Measurements from ENCODE around the gene IRAK2. TPM values are rescaled to one million over a fixed set of nuclear protein-coding genes. Genes with fewer than 3 reads are reported as not detected.

The IRAK2 gene
- total and polyA plus RNA-seq, 12 donors: 2.1 to 8.7 (median 4.9) TPM

GRCh38 chr3:10285272-10286132 is 120.8 kb downstream of the IRAK2 start:
- H3K4me1 ChIP-seq (replicated peaks in 1 of 2): no peaks in the 10 kb centered on the region
- no peaks in the 10 kb centered on the region for H3K9me3 ChIP-seq (replicated peaks in 1 of 3)
- DNase-seq: peak in 2 of 7 donors; percentile 5 to 39
- H3K4me3 ChIP-seq: no peak overlapping the region
- peaks cover 0 to 44% of the 10 kb centered on the region in 2 donors for H3K36me3 ChIP-seq (replicated peaks in 1 of 2)
- intact Hi-C loops (cut with DNase I): no loop called here
- WGBS, 4 donors: 87 to 91% (median 89%) methylated on average over 11 to 12 of the region's 12 CpGs
- no peak overlapping the region for H3K27ac ChIP-seq
- TF ChIP-seq POLR2A (IDR thresholded peaks at IDR 0.05): no peak
- no peak for TF ChIP-seq CTCF (IDR thresholded peaks at IDR 0.05)
- no peaks in the 10 kb centered on the region for H3K27me3 ChIP-seq

DNA sequence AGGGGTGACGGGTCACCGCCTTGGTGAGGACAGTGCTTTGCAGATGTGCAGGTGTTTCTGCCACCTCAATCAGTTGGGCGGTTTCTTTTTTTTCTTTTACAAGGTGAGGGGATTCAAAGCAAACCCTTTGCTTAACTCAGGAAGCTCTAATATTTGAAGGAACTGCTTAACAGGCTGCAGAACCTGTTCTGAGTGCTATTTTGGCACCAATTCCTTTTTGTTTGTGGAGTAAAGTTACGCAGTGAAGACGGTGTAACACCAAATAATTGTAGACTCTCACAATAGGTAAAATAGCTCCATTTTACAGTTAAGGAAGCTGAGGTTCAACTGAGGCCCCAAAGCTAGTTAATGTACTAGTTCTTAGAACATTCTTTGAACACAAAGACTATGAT is 121.4 kb downstream of the IRAK2 start:
- Histone ChIP-seq H3K4me1 (replicated peaks in 1 of 2) (no peaks in the 10 kb centered on the region), H3K27me3 (no peaks in the 10 kb centered on the region), H3K36me3 (replicated peaks in 1 of 2) (peaks cover 0 to 38% of the 10 kb centered on the region in 2 donors), H3K4me3 (no peak overlapping the region), H3K27ac (no peak overlapping the region), H3K9me3 (replicated peaks in 1 of 3) (no peaks in the 10 kb centered on the region)
- intact Hi-C loops (cut with DNase I): no loop called here
- WGBS, 4 donors: 86 to 99% (median 94%) methylated on average over 5 of the region's 5 CpGs
- no peak for DNase-seq
- no peak for TF ChIP-seq CTCF (IDR thresholded peaks at IDR 0.05)
- TF ChIP-seq POLR2A (IDR thresholded peaks at IDR 0.05): no peak

DNA sequence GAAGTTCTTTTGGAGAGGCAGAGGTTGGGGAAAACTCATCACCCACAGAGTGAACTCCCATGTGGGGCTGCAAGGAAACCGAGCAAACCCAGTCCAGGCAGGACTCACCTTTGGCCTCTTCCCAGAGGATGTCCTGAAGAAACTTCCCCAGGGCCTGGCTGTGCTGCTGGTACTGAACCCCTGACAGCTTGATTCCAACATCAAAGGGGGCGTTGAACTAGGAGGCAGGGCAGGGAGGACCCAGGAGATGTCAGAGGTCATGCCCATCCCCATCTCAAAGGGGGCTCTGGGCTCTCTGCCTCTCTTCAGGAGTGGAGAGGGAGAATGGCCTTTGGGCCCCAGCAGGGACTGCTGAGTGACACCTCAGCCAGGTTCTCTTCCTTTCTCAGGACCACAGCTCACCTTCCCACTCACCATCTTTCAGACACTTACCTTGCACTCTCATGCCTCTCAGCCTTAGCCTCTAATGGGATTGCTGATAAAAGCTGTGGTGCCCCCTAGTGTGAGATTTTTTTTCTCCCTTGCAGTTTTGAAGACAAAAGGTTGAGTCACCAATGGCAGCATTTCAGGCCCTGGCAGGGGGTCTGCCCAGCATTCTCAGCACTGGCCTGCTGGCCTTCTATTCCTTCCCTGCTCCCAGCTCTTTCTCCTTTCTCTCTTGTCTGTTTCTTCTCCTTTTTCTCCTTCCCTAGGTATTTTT is 122.0 kb downstream of the IRAK2 start:
- DNase-seq: peak in 4 of 7 donors; percentile 51 to 75 (median 62)
- TF ChIP-seq POLR2A (IDR thresholded peaks at IDR 0.05) (no peak), CTCF (IDR thresholded peaks at IDR 0.05) (peak in 3 of 6 experiments; percentile 29 to 50 (median 33))
- Histone ChIP-seq H3K4me1 (replicated peaks in 1 of 2) (no peaks in the 10 kb centered on the region), H3K36me3 (replicated peaks in 1 of 2) (peaks cover 0 to 38% of the 10 kb centered on the region in 2 donors), H3K27ac (no peak overlapping the region), H3K27me3 (no peaks in the 10 kb centered on the region), H3K9me3 (replicated peaks in 1 of 3) (no peaks in the 10 kb centered on the region), H3K4me3 (no peak overlapping the region)
- intact Hi-C loops (cut with DNase I): no loop called here
- 63 to 88% (median 77%) methylated on average over 1 to 2 of the region's 2 CpGs for WGBS, 4 donors

GRCh38 chr3:10287936-10288574 is 123.3 kb downstream of the IRAK2 start:
- 90 to 95% (median 92%) methylated on average over 8 to 12 of the region's 12 CpGs for WGBS, 4 donors
- Histone ChIP-seq H3K27ac (no peak overlapping the region), H3K4me3 (no peak overlapping the region), H3K36me3 (replicated peaks in 1 of 2) (peaks cover 0 to 30% of the 10 kb centered on the region in 2 donors), H3K4me1 (replicated peaks in 1 of 2) (peaks cover 0 to 4% of the 10 kb centered on the region in 2 donors), H3K27me3 (no peaks in the 10 kb centered on the region), H3K9me3 (replicated peaks in 1 of 3) (no peaks in the 10 kb centered on the region)
- TF ChIP-seq POLR2A (IDR thresholded peaks at IDR 0.05): no peak
- TF ChIP-seq CTCF (IDR thresholded peaks at IDR 0.05): no peak
- intact Hi-C loops (cut with DNase I): no loop called here
- peak in 2 of 7 donors; percentile 13 to 38 for DNase-seq
